T-helper 2 cell treated with Interferon-gamma antibody and Interleukin-4, amounts not matched to agents 100 ng/mL and 5 ng/mL, for 36 hours (primary cell): Measurements from ENCODE around the gene HS6ST3. TPM values are rescaled to one million over a fixed set of nuclear protein-coding genes. Genes with fewer than 3 reads are reported as not detected.

Experiments used
- total RNA-seq: library from RNA; stranded (reverse); gene quantifications from 2 replicates; pipeline ENCODE4 v1.2.3, GENCODE V29; 2022

The HS6ST3 gene
- total RNA-seq, 1 donor from 2014 or later, result not detected

Other genes with a start within 250 kb of the HS6ST3 start
- gene UGGT2, start 36.7 kb upstream of the HS6ST3 start, total RNA-seq, result 0.52 and 0.68 TPM in 2 replicates